ENCODE measurements around the gene PEAK1. TPM values are rescaled to one million over a fixed set of nuclear protein-coding genes. Genes with fewer than 3 reads are reported as not detected.
"Not testable (repeated sequence)": the region's sequence is repeated elsewhere in the genome, so short reads cannot be mapped to it uniquely, and the experiment has no call there.

PEAK1 gene
- total and polyA plus RNA-seq, 2 donors (not counting 3 experiments of a cell fraction or from before 2014, with no cell fraction given) = 17.9 to 91.9 TPM

- H3K27ac ChIP-seq (ENCODE audit: insufficient read depth, low read depth, low read length); H3K79me2 ChIP-seq (ENCODE audit: control insufficient read depth, insufficient read depth, low read length); H2AFZ ChIP-seq (ENCODE audit: low read depth, low read length); H3K4me2 ChIP-seq (ENCODE audit: insufficient read depth, low read length); BruUV-seq (replicated peaks); H3K27me3 ChIP-seq (ENCODE audit: control insufficient read depth in 2 of 2, insufficient read depth in 2 of 2, low read length in 2 of 2); dilution Hi-C loops (cut with MboI; ENCODE audit: extremely low pct_ligation_motif_present, low sequenced_read_pairs); intact Hi-C loops (cut with micrococcal nuclease); H3K4me3 ChIP-seq (replicated peaks in 1 of 3; ENCODE audit: insufficient read depth in 1 of 3, low read depth in 1 of 3, low read length in 3 of 3); POLR2A ChIA-PET; H3K36me3 ChIP-seq (ENCODE audit: control insufficient read depth in 2 of 2, extremely low read depth in 1 of 2, insufficient read depth in 2 of 2, low read length in 2 of 2); H4K20me1 ChIP-seq (replicated peaks; ENCODE audit: control insufficient read depth, extremely low read depth, insufficient read depth, low read length); H3K9me3 ChIP-seq (replicated peaks; ENCODE audit: control insufficient read depth, insufficient read depth, low read length); DNase-seq (ENCODE audit: low read depth, low spot score); FAIRE-seq; H3K9me1 ChIP-seq (replicated peaks; ENCODE audit: control insufficient read depth, extremely low read depth, insufficient read depth, low read length); H3K9ac ChIP-seq (replicated peaks; ENCODE audit: extremely low read depth, insufficient read depth, low read length): not testable (repeated sequence)
- CTCF ChIA-PET = interaction anchor here (1.6 to 8.5 kb wide), 3 partner anchors 40 to 359 kb away, joined by 5 to 256 read pairs (median 96); no protein-coding TSS in a partner anchor
- H3K4me1 ChIP-seq (ENCODE audit: control insufficient read depth, extremely low read depth, insufficient read depth, low read length) = peaks cover 33% of the 10 kb centered on the region
Observed at GRCh38 chr15:77184352-77184751, 235.6 kb downstream of the PEAK1 start.

GRCh38 chr15:77183066-77183465, 236.8 kb downstream of the PEAK1 start:
- Histone ChIP-seq H3K9me3 (replicated peaks; ENCODE audit: control insufficient read depth, insufficient read depth, low read length) (no peaks in the 10 kb centered on the region), H3K9me1 (replicated peaks; ENCODE audit: control insufficient read depth, extremely low read depth, insufficient read depth, low read length) (no peaks in the 10 kb centered on the region), H2AFZ (ENCODE audit: low read depth, low read length) (no peak overlapping the region), H4K20me1 (replicated peaks; ENCODE audit: control insufficient read depth, extremely low read depth, insufficient read depth, low read length) (no peaks in the 10 kb centered on the region), H3K4me1 (ENCODE audit: control insufficient read depth, extremely low read depth, insufficient read depth, low read length) (peaks cover 28% of the 10 kb centered on the region), H3K4me3 (replicated peaks in 1 of 3; ENCODE audit: insufficient read depth in 1 of 3, low read depth in 1 of 3, low read length in 3 of 3) (no peak overlapping the region), H3K4me2 (ENCODE audit: insufficient read depth, low read length) (no peak overlapping the region), H3K36me3 (ENCODE audit: control insufficient read depth in 2 of 2, extremely low read depth in 1 of 2, insufficient read depth in 2 of 2, low read length in 2 of 2) (peaks cover 0 to 5% of the 10 kb centered on the region in 2 experiments), H3K27me3 (ENCODE audit: control insufficient read depth in 2 of 2, insufficient read depth in 2 of 2, low read length in 2 of 2) (no peaks in the 10 kb centered on the region), H3K9ac (replicated peaks; ENCODE audit: extremely low read depth, insufficient read depth, low read length) (no peak overlapping the region), H3K27ac (ENCODE audit: insufficient read depth, low read depth, low read length) (no peak overlapping the region), H3K79me2 (ENCODE audit: control insufficient read depth, insufficient read depth, low read length) (peaks cover 6% of the 10 kb centered on the region)
- FAIRE-seq = no peak
- TF ChIP-seq EZH2 (IDR thresholded peaks at IDR 0.05; ENCODE audit: borderline replicate concordance, low read depth, low read length, severe bottlenecking) (no peak), JUN (IDR thresholded peaks at IDR 0.05; ENCODE audit: borderline replicate concordance, insufficient read depth, insufficient read length, low read depth) (no peak), MYC (IDR thresholded peaks at IDR 0.05; ENCODE audit: low read depth, low read length) (no peak), POLR2A (IDR thresholded peaks at IDR 0.05; ENCODE audit: low read depth, low read length) (no peak), FOS (IDR thresholded peaks at IDR 0.05; ENCODE audit: borderline replicate concordance, insufficient read depth, low read length) (no peak), GATA2 (IDR thresholded peaks at IDR 0.05; ENCODE audit: insufficient read depth, insufficient read length, low read depth, low read length) (no peak), POLR2AphosphoS5 (IDR thresholded peaks at IDR 0.05; ENCODE audit: insufficient read depth, low read depth, low read length) (no peak), MAX (IDR thresholded peaks at IDR 0.05; ENCODE audit: insufficient read depth, insufficient read length) (no peak), CTCF (IDR thresholded peaks at IDR 0.05; ENCODE audit: extremely low read depth in 1 of 2, insufficient read depth in 1 of 2, low read depth in 1 of 2, low read length in 2 of 2) (no peak)
- ChIA-PET POLR2A (no interaction called here), CTCF (interaction anchor here (1.3 to 8.5 kb wide), 4 partner anchors 22 to 360 kb away, joined by 3 to 256 read pairs (median 4); no protein-coding TSS in a partner anchor)
- dilution Hi-C loops (cut with MboI; ENCODE audit: extremely low pct_ligation_motif_present, low sequenced_read_pairs) (no loop called here), intact Hi-C loops (cut with micrococcal nuclease) (no loop called here)
- no TSS peak for BruUV-seq (replicated peaks)
- no peak for DNase-seq (ENCODE audit: low read depth, low spot score)
